Activated CD4-positive, alpha-beta T cell treated with anti-CD3 and anti-CD28 coated beads, Interleukin-2, amount 10 ng/mL, durations not matched to agents 7 days and 5 days (primary cell): ENCODE measurements around the gene PBX2. TPM values are rescaled to one million over a fixed set of nuclear protein-coding genes. Genes with fewer than 3 reads are reported as not detected.
A peak's percentile ranks its signal among the peaks of the same experiment; 100 is the strongest.

ENCODE experiments used
- CTCF ChIA-PET: fragments of 350-600 bp; sonication (Branson Sonifier 250); formaldehyde crosslinking; loops from one replicate; lab custom pipeline; 2021; ENCODE audit warnings: antibody characterized with exemption; lab: Charles Lee
- POLR2A ChIA-PET: fragments of 350-600 bp; sonication (Branson Sonifier 250); formaldehyde crosslinking; loops from one replicate; lab custom pipeline; 2021; ENCODE audit warnings: antibody characterized with exemption; lab: Charles Lee
- DNase-seq: peaks from one replicate; pipeline ENCODE4 v3.0.0-alpha.2; 2020
- H3K27ac Mint-ChIP-seq: one replicate; pipeline ENCODE4 v1.8.0; 2021; ENCODE audit warnings: mild to moderate bottlenecking, moderate library complexity, mixed read lengths
- H3K27me3 Mint-ChIP-seq: one replicate; pipeline ENCODE4 v1.8.0; 2021; ENCODE audit warnings: mixed read lengths
- H3K36me3 Mint-ChIP-seq: one replicate; pipeline ENCODE4 v1.8.0; 2021; ENCODE audit warnings: low read depth, mixed read lengths
- H3K4me1 Mint-ChIP-seq: one replicate; pipeline ENCODE4 v1.8.0; 2021; ENCODE audit warnings: mixed read lengths
- H3K4me3 Mint-ChIP-seq: one replicate; pipeline ENCODE4 v1.8.0; 2021; ENCODE audit warnings: mild to moderate bottlenecking, moderate library complexity, mixed read lengths
- H3K9me3 Mint-ChIP-seq: one replicate; pipeline ENCODE4 v1.8.0; 2021; ENCODE audit warnings: mixed read lengths
- total RNA-seq, 2 experiments: library from RNA; stranded (reverse); gene quantifications; one replicate each; pipeline ENCODE4 v1.2.3, GENCODE V29; 2021

PBX2 gene
- 10 to 100 TPM; 98.2 to 98.4 TPM for total RNA-seq

- peak; percentile 93 for DNase-seq
- Mint-ChIP-seq H3K4me3 (peak within 1 kb of the TSS; percentile 100), H3K36me3 (peaks cover 60% of the 10 kb centered on the region), H3K9me3 (no peaks in the 10 kb centered on the region), H3K27me3 (no peaks in the 10 kb centered on the region), H3K27ac (peak within 1 kb of the TSS; percentile 97), H3K4me1 (peaks cover 63% of the 10 kb centered on the region)
- CTCF ChIA-PET: interaction anchor here (0.9 to 1.4 kb wide), 5 partner anchors 9 to 60 kb away, joined by 3 to 6 read pairs (median 3); partner anchors contain the start of gene FKBPL
- POLR2A ChIA-PET: interaction anchor here (1.0 kb wide), 1 partner anchor 654 kb away, joined by 3 read pairs; no protein-coding TSS in a partner anchor
Observed at GRCh38 chr6:32190054-32190851, at the start of gene PBX2. PBX2 (minus strand) TSS chr6:32190202; CDS start chr6:32189915, 287 bp downstream.

GRCh38 chr6:32239462-32239861 is 49.5 kb upstream of the PBX2 start:
- H3K4me3 Mint-ChIP-seq: no peak overlapping the region
- H3K4me1 Mint-ChIP-seq: peaks cover 19% of the 10 kb centered on the region
- peaks cover 2% of the 10 kb centered on the region for H3K27me3 Mint-ChIP-seq
- ChIA-PET POLR2A (no interaction called here), CTCF (no interaction called here)
- H3K36me3 Mint-ChIP-seq: no peaks in the 10 kb centered on the region
- no peak for DNase-seq
- H3K27ac Mint-ChIP-seq: no peak overlapping the region
- H3K9me3 Mint-ChIP-seq: no peaks in the 10 kb centered on the region

- Mint-ChIP-seq H3K4me3 (no peak overlapping the region), H3K27me3 (no peaks in the 10 kb centered on the region), H3K36me3 (no peaks in the 10 kb centered on the region), H3K9me3 (no peaks in the 10 kb centered on the region), H3K27ac (no peak overlapping the region), H3K4me1 (peaks cover 2% of the 10 kb centered on the region)
- CTCF ChIA-PET: interaction anchor here (0.6 kb wide), 1 partner anchor 552 kb away, joined by 3 read pairs; no protein-coding TSS in a partner anchor
- POLR2A ChIA-PET: no interaction called here
- DNase-seq: no peak
Observed at GRCh38 chr6:32234934-32235333, 44.9 kb upstream of the PBX2 start.

GRCh38 chr6:32226434-32226833 is 36.4 kb upstream of the PBX2 start:
- no peak for DNase-seq
- Mint-ChIP-seq H3K27ac (no peak overlapping the region), H3K9me3 (no peaks in the 10 kb centered on the region), H3K36me3 (no peaks in the 10 kb centered on the region), H3K4me1 (peaks cover 9% of the 10 kb centered on the region), H3K27me3 (no peaks in the 10 kb centered on the region), H3K4me3 (no peak overlapping the region)
- CTCF ChIA-PET: interaction anchor here (0.7 kb wide), 2 partner anchors 397 to 476 kb away, joined by 3 read pairs; no protein-coding TSS in a partner anchor
- POLR2A ChIA-PET: no interaction called here

- DNase-seq: no peak
- no peaks in the 10 kb centered on the region for H3K27me3 Mint-ChIP-seq
- ChIA-PET POLR2A (no interaction called here), CTCF (no interaction called here)
- no peaks in the 10 kb centered on the region for H3K36me3 Mint-ChIP-seq
- no peak overlapping the region for H3K4me3 Mint-ChIP-seq
- no peaks in the 10 kb centered on the region for H3K9me3 Mint-ChIP-seq
- H3K27ac Mint-ChIP-seq: no peak overlapping the region
- peaks cover 9% of the 10 kb centered on the region for H3K4me1 Mint-ChIP-seq
Observed at GRCh38 chr6:32224696-32225095, 34.7 kb upstream of the PBX2 start.

GRCh38 chr6:32223258-32224235 is 33.5 kb upstream of the PBX2 start, which contains the start of gene NOTCH4:
NOTCH4 (minus strand) TSS chr6:32224067; CDS start chr6:32223928, 139 bp downstream.
- no peak for DNase-seq
- ChIA-PET POLR2A (no interaction called here), CTCF (interaction anchor here (0.6 kb wide), 1 partner anchor 1310 kb away, joined by 3 read pairs; no protein-coding TSS in a partner anchor)
- H3K27ac Mint-ChIP-seq: peak within 1 kb of the TSS; percentile 63
- H3K36me3 Mint-ChIP-seq: no peaks in the 10 kb centered on the region
- H3K4me3 Mint-ChIP-seq: no peak within 1 kb of the TSS
- no peaks in the 10 kb centered on the region for H3K27me3 Mint-ChIP-seq
- no peaks in the 10 kb centered on the region for H3K9me3 Mint-ChIP-seq
- peaks cover 9% of the 10 kb centered on the region for H3K4me1 Mint-ChIP-seq

GRCh38 chr6:32222333-32223230 is 32.6 kb upstream of the PBX2 start:
- peaks cover 9% of the 10 kb centered on the region for H3K4me1 Mint-ChIP-seq
- no peaks in the 10 kb centered on the region for H3K36me3 Mint-ChIP-seq
- POLR2A ChIA-PET: no interaction called here
- no peak for DNase-seq
- H3K9me3 Mint-ChIP-seq: no peaks in the 10 kb centered on the region
- peaks cover under 1% of the 10 kb centered on the region for H3K27me3 Mint-ChIP-seq
- peak overlapping the region; percentile 63 for H3K27ac Mint-ChIP-seq
- H3K4me3 Mint-ChIP-seq: no peak overlapping the region
- CTCF ChIA-PET: interaction anchor here (0.9 kb wide), 1 partner anchor 480 kb away, joined by 3 read pairs; no protein-coding TSS in a partner anchor

GRCh38 chr6:32220021-32220420 is 30.0 kb upstream of the PBX2 start:
- ChIA-PET CTCF (interaction anchor here (0.6 kb wide), 1 partner anchor 90 kb away, joined by 3 read pairs; the partner anchor contains the start of gene FKBPL), POLR2A (no interaction called here)
- no peaks in the 10 kb centered on the region for H3K9me3 Mint-ChIP-seq
- DNase-seq: no peak
- no peak overlapping the region for H3K4me3 Mint-ChIP-seq
- H3K36me3 Mint-ChIP-seq: no peaks in the 10 kb centered on the region
- H3K27ac Mint-ChIP-seq: no peak overlapping the region
- peaks cover 9% of the 10 kb centered on the region for H3K4me1 Mint-ChIP-seq
- peaks cover 2% of the 10 kb centered on the region for H3K27me3 Mint-ChIP-seq

GRCh38 chr6:32218167-32218566 is 28.2 kb upstream of the PBX2 start:
- H3K36me3 Mint-ChIP-seq: no peaks in the 10 kb centered on the region

GRCh38 chr6:32216998-32217397 is 27.0 kb upstream of the PBX2 start:
- no peaks in the 10 kb centered on the region for H3K36me3 Mint-ChIP-seq
- no peak overlapping the region for H3K27ac Mint-ChIP-seq
- peaks cover 2% of the 10 kb centered on the region for H3K27me3 Mint-ChIP-seq
- no peaks in the 10 kb centered on the region for H3K4me1 Mint-ChIP-seq
- H3K4me3 Mint-ChIP-seq: no peak overlapping the region
- POLR2A ChIA-PET: no interaction called here
- CTCF ChIA-PET: no interaction called here
- H3K9me3 Mint-ChIP-seq: no peaks in the 10 kb centered on the region
- DNase-seq: no peak

More at GRCh38 chr6:32218167-32218566, 28.2 kb upstream of the PBX2 start:
- ChIA-PET POLR2A (no interaction called here), CTCF (no interaction called here)
- H3K27ac Mint-ChIP-seq: no peak overlapping the region
- DNase-seq: no peak
- peaks cover 2% of the 10 kb centered on the region for H3K27me3 Mint-ChIP-seq
- H3K4me1 Mint-ChIP-seq: peaks cover 9% of the 10 kb centered on the region
- H3K4me3 Mint-ChIP-seq: no peak overlapping the region
- no peaks in the 10 kb centered on the region for H3K9me3 Mint-ChIP-seq

GRCh38 chr6:32216285-32216684 is 26.3 kb upstream of the PBX2 start:
- Mint-ChIP-seq H3K27me3 (peaks cover 2% of the 10 kb centered on the region), H3K4me1 (no peaks in the 10 kb centered on the region), H3K9me3 (no peaks in the 10 kb centered on the region), H3K36me3 (no peaks in the 10 kb centered on the region), H3K27ac (no peak overlapping the region), H3K4me3 (no peak overlapping the region)
- DNase-seq: no peak
- POLR2A ChIA-PET: no interaction called here
- CTCF ChIA-PET: interaction anchor here (0.7 kb wide), 2 partner anchors 18 to 28 kb away, joined by 3 read pairs; no protein-coding TSS in a partner anchor
